Measurements from ENCODE around the gene LIMCH1. TPM values are rescaled to one million over a fixed set of nuclear protein-coding genes. Genes with fewer than 3 reads are reported as not detected.

The LIMCH1 gene
- total RNA-seq, 6 experiments from 2014 or later, result 14.4 to 236 (median 205) TPM

- Mint-ChIP-seq H3K4me3 (peak overlapping the region; percentile 51; the same call in 1 of the 2 replicates), H3K27ac (peak overlapping the region; percentile 82), H3K4me1 (ENCODE audit: low read depth) (peaks cover 75% of the 10 kb centered on the region), H3K9me3 (no peaks in the 10 kb centered on the region), H3K27me3 (ENCODE audit: insufficient read depth) (peaks cover 3% of the 10 kb centered on the region; the same call in 1 of the 2 replicates), H3K36me3 (ENCODE audit: low read depth) (peaks cover 29% of the 10 kb centered on the region; the same call in 1 of the 2 replicates)
- peak; percentile 24 for DNase-seq
- TF ChIP-seq CTCF (IDR thresholded peaks at IDR 0.05), result no peak
Observed at GRCh38 chr4:41505161-41505661, 32.7 kb upstream of the LIMCH1 start.

- peaks cover 81% of the 10 kb centered on the region for H3K4me1 Mint-ChIP-seq (ENCODE audit: low read depth)
- DNase-seq, result peak; percentile 60
- H3K27me3 Mint-ChIP-seq (ENCODE audit: insufficient read depth), result peaks cover 3% of the 10 kb centered on the region; the same call in 1 of the 2 replicates
- H3K9me3 Mint-ChIP-seq, result no peaks in the 10 kb centered on the region
- no peak for TF ChIP-seq CTCF (IDR thresholded peaks at IDR 0.05)
- H3K4me3 Mint-ChIP-seq, result peak overlapping the region; percentile 51; the same call in 1 of the 2 replicates
- peaks cover 31% of the 10 kb centered on the region; the same call in 1 of the 2 replicates for H3K36me3 Mint-ChIP-seq (ENCODE audit: low read depth)
- peak overlapping the region; percentile 82 for H3K27ac Mint-ChIP-seq
Observed at GRCh38 chr4:41506130-41506529, 31.8 kb upstream of the LIMCH1 start.

- H3K36me3 Mint-ChIP-seq (ENCODE audit: low read depth), result peaks cover 30% of the 10 kb centered on the region; the same call in 1 of the 2 replicates
- peaks cover 87% of the 10 kb centered on the region for H3K4me1 Mint-ChIP-seq (ENCODE audit: low read depth)
- peak; percentile 20 for DNase-seq
- TF ChIP-seq CTCF (IDR thresholded peaks at IDR 0.05), result no peak
- no peaks in the 10 kb centered on the region for H3K9me3 Mint-ChIP-seq
- H3K27me3 Mint-ChIP-seq (ENCODE audit: insufficient read depth), result peaks cover 3% of the 10 kb centered on the region; the same call in 1 of the 2 replicates
- H3K4me3 Mint-ChIP-seq, result peak overlapping the region; percentile 30; the same call in 1 of the 2 replicates
- H3K27ac Mint-ChIP-seq, result peak overlapping the region; percentile 82
Observed at GRCh38 chr4:41507291-41507947, 30.5 kb upstream of the LIMCH1 start.

GRCh38 chr4:41509451-41509866, 28.5 kb upstream of the LIMCH1 start:
- Mint-ChIP-seq H3K9me3 (no peaks in the 10 kb centered on the region), H3K36me3 (ENCODE audit: low read depth) (peaks cover 23% of the 10 kb centered on the region; the same call in 1 of the 2 replicates), H3K27ac (no peak overlapping the region; the same call in 1 of the 2 replicates), H3K4me3 (no peak overlapping the region), H3K27me3 (ENCODE audit: insufficient read depth) (peaks cover 3% of the 10 kb centered on the region; the same call in 1 of the 2 replicates), H3K4me1 (ENCODE audit: low read depth) (peaks cover 96% of the 10 kb centered on the region)
- DNase-seq, result no peak
- TF ChIP-seq CTCF (IDR thresholded peaks at IDR 0.05), result no peak

GRCh38 chr4:41510179-41510578, 27.8 kb upstream of the LIMCH1 start:
- peaks cover 96% of the 10 kb centered on the region for H3K4me1 Mint-ChIP-seq (ENCODE audit: low read depth)
- peaks cover 23% of the 10 kb centered on the region; the same call in 1 of the 2 replicates for H3K36me3 Mint-ChIP-seq (ENCODE audit: low read depth)
- H3K9me3 Mint-ChIP-seq, result no peaks in the 10 kb centered on the region
- H3K27me3 Mint-ChIP-seq (ENCODE audit: insufficient read depth), result peaks cover 3% of the 10 kb centered on the region; the same call in 1 of the 2 replicates
- no peak for DNase-seq
- no peak overlapping the region for H3K27ac Mint-ChIP-seq
- H3K4me3 Mint-ChIP-seq, result no peak overlapping the region
- no peak for TF ChIP-seq CTCF (IDR thresholded peaks at IDR 0.05)
